ENCODE results near the gene CNGA2. TPM values are rescaled to one million over a fixed set of nuclear protein-coding genes. Genes with fewer than 3 reads are reported as not detected.

The CNGA2 gene
- total RNA-seq, 1 donor from 2014 or later, result not detected

Other genes with a start within 250 kb of the CNGA2 start
- not detected for gene PASD1, start 171.1 kb upstream of the CNGA2 start, total RNA-seq
- 0.32 TPM for gene PRRG3, start 39.3 kb upstream of the CNGA2 start, total RNA-seq
- gene FATE1, start 18.7 kb upstream of the CNGA2 start, total RNA-seq, result not detected
- not detected for gene MAGEA4, start 178.1 kb downstream of the CNGA2 start, total RNA-seq
- 167 TPM for gene GABRE, start 239.9 kb downstream of the CNGA2 start, total RNA-seq

Measured in mesenteric fat pad (tissue), 1 donor.